ENCODE results near the gene WRAP73. TPM values are rescaled to one million over a fixed set of nuclear protein-coding genes. Genes with fewer than 3 reads are reported as not detected.
"Not testable (repeated sequence)": the region's sequence is repeated elsewhere in the genome, so short reads cannot be mapped to it uniquely, and the experiment has no call there.

Gene WRAP73
- total RNA-seq, 4 donors from 2014 or later, result 16.4 to 33.7 (median 19.6) TPM

GRCh38 chr1:3624200-3625136, 25.4 kb downstream of the WRAP73 start, which contains the start of gene TPRG1L:
Gene TPRG1L (plus strand): TSS chr1:3625015. CDS start chr1:3625073, 58 bp downstream.
- peak within 1 kb of the TSS; percentile 87 for H3K27ac ChIP-seq
- peaks cover 27% of the 10 kb centered on the region for H3K36me3 ChIP-seq
- TF ChIP-seq, protein P1, sequence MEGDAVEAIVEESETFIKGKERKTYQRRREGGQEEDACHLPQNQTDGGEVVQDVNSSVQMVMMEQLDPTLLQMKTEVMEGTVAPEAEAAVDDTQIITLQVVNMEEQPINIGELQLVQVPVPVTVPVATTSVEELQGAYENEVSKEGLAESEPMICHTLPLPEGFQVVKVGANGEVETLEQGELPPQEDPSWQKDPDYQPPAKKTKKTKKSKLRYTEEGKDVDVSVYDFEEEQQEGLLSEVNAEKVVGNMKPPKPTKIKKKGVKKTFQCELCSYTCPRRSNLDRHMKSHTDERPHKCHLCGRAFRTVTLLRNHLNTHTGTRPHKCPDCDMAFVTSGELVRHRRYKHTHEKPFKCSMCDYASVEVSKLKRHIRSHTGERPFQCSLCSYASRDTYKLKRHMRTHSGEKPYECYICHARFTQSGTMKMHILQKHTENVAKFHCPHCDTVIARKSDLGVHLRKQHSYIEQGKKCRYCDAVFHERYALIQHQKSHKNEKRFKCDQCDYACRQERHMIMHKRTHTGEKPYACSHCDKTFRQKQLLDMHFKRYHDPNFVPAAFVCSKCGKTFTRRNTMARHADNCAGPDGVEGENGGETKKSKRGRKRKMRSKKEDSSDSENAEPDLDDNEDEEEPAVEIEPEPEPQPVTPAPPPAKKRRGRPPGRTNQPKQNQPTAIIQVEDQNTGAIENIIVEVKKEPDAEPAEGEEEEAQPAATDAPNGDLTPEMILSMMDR (IDR thresholded peaks at IDR 0.05), result no peak
- TF ChIP-seq POLR2AphosphoS5 (IDR thresholded peaks at IDR 0.05) (peak in 2 of 3 donors; percentile 22 to 80), POLR2A (IDR thresholded peaks at IDR 0.05) (peak in 1 of 2 donors; percentile 15), EP300 (IDR thresholded peaks at IDR 0.05) (no peak)
- H3K27me3 ChIP-seq, result no peaks in the 10 kb centered on the region
- peak within 1 kb of the TSS; percentile 76 for H3K4me3 ChIP-seq
- DNase-seq (ENCODE audit: low spot score in 2 of 2), result peak; percentile 99
- H3K4me1 ChIP-seq, result peaks cover 39% of the 10 kb centered on the region
- H3K9me3 ChIP-seq, result no peaks in the 10 kb centered on the region
- 0% methylated on average over 23 of the region's 108 CpGs for WGBS

- Histone ChIP-seq H3K27me3 (no peaks in the 10 kb centered on the region), H3K4me3 (peak overlapping the region; percentile 76), H3K36me3 (peaks cover 18% of the 10 kb centered on the region), H3K9me3 (no peaks in the 10 kb centered on the region), H3K27ac (no peak overlapping the region), H3K4me1 (peaks cover 47% of the 10 kb centered on the region)
- TF ChIP-seq POLR2AphosphoS5 (IDR thresholded peaks at IDR 0.05), result no peak
- TF ChIP-seq, protein P1 (IDR thresholded peaks at IDR 0.05), result no peak
- no peak for TF ChIP-seq EP300 (IDR thresholded peaks at IDR 0.05)
- no peak for TF ChIP-seq POLR2A (IDR thresholded peaks at IDR 0.05)
- 22% methylated on average over 23 of the region's 23 CpGs for WGBS
- DNase-seq (ENCODE audit: low spot score in 2 of 2), result no peak
Measured at GRCh38 chr1:3623441-3624199, 26.3 kb downstream of the WRAP73 start.

- DNase-seq (ENCODE audit: low spot score in 2 of 2); H3K9me3 ChIP-seq; H3K27ac ChIP-seq; H3K27me3 ChIP-seq; H3K36me3 ChIP-seq; H3K4me3 ChIP-seq: not testable (repeated sequence)
- H3K4me1 ChIP-seq, result peaks cover 48% of the 10 kb centered on the region
- 88% methylated on average over 9 of the region's 9 CpGs for WGBS
Measured at GRCh38 chr1:3622102-3622501, 27.8 kb downstream of the WRAP73 start.

- H3K27ac ChIP-seq; H3K36me3 ChIP-seq; DNase-seq (ENCODE audit: low spot score in 2 of 2); H3K9me3 ChIP-seq; H3K27me3 ChIP-seq; H3K4me3 ChIP-seq: not testable (repeated sequence)
- 29% methylated on average over 11 of the region's 15 CpGs for WGBS
- TF ChIP-seq, protein P1 (IDR thresholded peaks at IDR 0.05), result peak in 1 of 2 donors; percentile 72
- H3K4me1 ChIP-seq, result peaks cover 45% of the 10 kb centered on the region
Measured at GRCh38 chr1:3621151-3621671, 28.7 kb downstream of the WRAP73 start.

DNA sequence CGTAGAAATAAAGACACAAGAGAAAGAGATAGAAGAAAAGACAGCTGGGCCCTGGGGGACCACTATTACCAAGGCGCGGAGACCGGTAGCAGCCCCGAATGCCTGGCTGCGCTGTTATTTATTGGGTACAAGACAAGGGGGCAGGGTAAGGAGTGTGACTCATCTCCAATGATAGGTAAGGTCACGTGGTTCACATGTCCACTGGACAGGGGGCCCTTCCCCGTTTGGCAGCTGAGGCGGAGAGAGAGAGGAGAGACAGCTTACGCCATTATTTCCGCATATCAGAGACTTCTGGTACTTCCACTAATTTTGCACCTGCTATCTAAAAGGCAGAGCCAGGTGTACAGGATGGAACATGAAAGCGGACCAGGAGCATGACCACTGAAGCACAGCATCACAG, 29.2 kb downstream of the WRAP73 start:
- Histone ChIP-seq H3K4me1 (peaks cover 40% of the 10 kb centered on the region), H3K27ac (no peak overlapping the region), H3K9me3 (no peaks in the 10 kb centered on the region), H3K27me3 (no peaks in the 10 kb centered on the region), H3K36me3 (no peaks in the 10 kb centered on the region), H3K4me3 (no peak overlapping the region)
- DNase-seq (ENCODE audit: low spot score in 2 of 2), result no peak
- 81% methylated on average over 12 of the region's 12 CpGs for WGBS
- TF ChIP-seq, protein P1 (IDR thresholded peaks at IDR 0.05), result no peak
- TF ChIP-seq EP300 (IDR thresholded peaks at IDR 0.05), result no peak
- no peak for TF ChIP-seq POLR2AphosphoS5 (IDR thresholded peaks at IDR 0.05)
- no peak for TF ChIP-seq POLR2A (IDR thresholded peaks at IDR 0.05)
